PC-9 (cell line): ENCODE measurements around the gene RSF1. TPM values are rescaled to one million over a fixed set of nuclear protein-coding genes. Genes with fewer than 3 reads are reported as not detected.
A peak's percentile ranks its signal among the peaks of the same experiment; 100 is the strongest.

Source experiments
- BruUV-seq: library from RNA; stranded (reverse); fragments of 400-500 nt; replicated peaks from 2 replicates; lab custom pipeline; 2021; lab: Mats Ljungman, UMichigan
- CTCF ChIA-PET: fragments of 300-600 bp; sonication (Branson Sonifier 250); formaldehyde crosslinking; loops from one replicate; lab custom pipeline; 2022; ENCODE audit warnings: antibody characterized with exemption; lab: Charles Lee
- POLR2A ChIA-PET: fragments of 300-600 bp; sonication (Branson Sonifier 250); formaldehyde crosslinking; loops from one replicate; lab custom pipeline; 2022; ENCODE audit warnings: antibody characterized with exemption; ENCODE audit not compliant: unreplicated experiment; lab: Charles Lee
- DNase-seq, 2 experiments: peaks; one replicate each; pipeline versions ENCODE4 v3.0.0 to v3.0.0-alpha.2; 2015 to 2022; ENCODE audit warnings: mixed read lengths in 1 of 2
- H2AFZ ChIP-seq: fragments of 200-600 bp; sonication (generic); 2 replicates; pipeline ENCODE4 v1.8.1; 2017; ENCODE audit warnings: antibody characterized with exemption
- H3F3A ChIP-seq: fragments of 200-600 bp; sonication (generic); 2 replicates; pipeline ENCODE4 v1.8.1; 2017; ENCODE audit warnings: antibody characterized with exemption, mild to moderate bottlenecking, low read depth; ENCODE audit not compliant: insufficient read depth
- H3K27ac ChIP-seq: fragments of 200-600 bp; sonication (generic); 2 replicates; pipeline ENCODE4 v1.6.1; 2016; ENCODE audit warnings: mixed run types
- H3K27me3 ChIP-seq: fragments of 200-600 bp; sonication (generic); 2 replicates; pipeline ENCODE4 v1.6.1; 2016; ENCODE audit warnings: low read depth, mixed run types; ENCODE audit not compliant: insufficient read depth
- H3K36me3 ChIP-seq: fragments of 200-600 bp; sonication (generic); 2 replicates; pipeline ENCODE4 v1.6.1; 2016; ENCODE audit warnings: low read depth, mixed run types
- H3K4me1 ChIP-seq: fragments of 200-600 bp; sonication (generic); replicated peaks from 2 replicates; pipeline ENCODE4 v1.6.1; 2016; ENCODE audit warnings: mixed run types; ENCODE audit not compliant: insufficient read depth
- H3K4me2 ChIP-seq: fragments of 200-600 bp; sonication (generic); 2 replicates; pipeline ENCODE4 v1.6.1; 2017; ENCODE audit warnings: mixed run types
- H3K4me3 ChIP-seq: fragments of 200-600 bp; sonication (generic); 2 replicates; pipeline ENCODE4 v1.6.1; 2016; ENCODE audit warnings: mixed run types
- H3K79me2 ChIP-seq: fragments of 200-600 bp; sonication (generic); 2 replicates; pipeline ENCODE4 v1.6.1; 2017; ENCODE audit warnings: low read depth, mixed run types
- H3K9me2 ChIP-seq: fragments of 200-600 bp; sonication (generic); 2 replicates; pipeline ENCODE4 v1.8.1; 2017; ENCODE audit warnings: mild to moderate bottlenecking; ENCODE audit not compliant: insufficient read depth
- H3K9me3 ChIP-seq: fragments of 200-600 bp; sonication (generic); 2 replicates; pipeline ENCODE4 v1.8.1; 2016; ENCODE audit warnings: low read depth; ENCODE audit not compliant: insufficient read depth
- H4K20me1 ChIP-seq: fragments of 200-600 bp; sonication (generic); 2 replicates; pipeline ENCODE4 v1.8.1; 2017; ENCODE audit not compliant: insufficient read depth
- CTCF ChIP-seq: fragments of 200-600 bp; sonication (generic); conservative IDR thresholded peaks from 2 replicates; pipeline ENCODE4 v1.6.1; 2017; ENCODE audit warnings: mixed run types, antibody characterized with exemption, mild to moderate bottlenecking, moderate library complexity
- EZH2 ChIP-seq: fragments of 200-600 bp; sonication (generic); IDR thresholded peaks from 2 replicates; pipeline ENCODE4 v1.8.0; 2017; ENCODE audit warnings: antibody characterized with exemption, low read depth
- intact Hi-C: fragments of 100-400 bp; cut with micrococcal nuclease; formaldehyde crosslinking; loops from one replicate; pipeline ENCODE4 v1.10.0; 2022; ENCODE audit not compliant: unreplicated experiment
- total RNA-seq: library from RNA; stranded (reverse); gene quantifications from 2 replicates; pipeline ENCODE4 v1.2.3, GENCODE V29; 2021

Gene RSF1
- total RNA-seq, 1 experiment from 2014 or later, result 110 TPM

GRCh38 chr11:77656362-77656761, 164.2 kb downstream of the RSF1 start:
- Histone ChIP-seq H3K79me2 (no peaks in the 10 kb centered on the region), H3K36me3 (no peaks in the 10 kb centered on the region), H3F3A (peaks cover 10% of the 10 kb centered on the region; the same call in 1 of the 2 replicates), H3K4me2 (no peak overlapping the region), H3K9me2 (no peaks in the 10 kb centered on the region), H4K20me1 (no peaks in the 10 kb centered on the region), H3K27me3 (no peaks in the 10 kb centered on the region), H3K9me3 (no peaks in the 10 kb centered on the region), H3K27ac (no peak overlapping the region), H2AFZ (no peak overlapping the region), H3K4me3 (no peak overlapping the region), H3K4me1 (no peaks in the 10 kb centered on the region)
- BruUV-seq, result no TSS peak
- intact Hi-C loops, result no loop called here
- TF ChIP-seq CTCF (no peak), EZH2 (no peak)
- DNase-seq, result no peak
- CTCF ChIA-PET, result no interaction called here
- POLR2A ChIA-PET, result no interaction called here

- POLR2A ChIA-PET, result interaction anchor here (0.6 kb wide), 2 partner anchors 885 to 1477 kb away, joined by 3 to 5 read pairs; no protein-coding TSS in a partner anchor
These were observed 165.6 kb downstream of the RSF1 start for GRCh38 chr11:77654770-77655434.

GRCh38 chr11:77650123-77650522, 170.4 kb downstream of the RSF1 start:
- H3F3A ChIP-seq, result no peaks in the 10 kb centered on the region
- H3K27ac ChIP-seq, result no peak overlapping the region
- H2AFZ ChIP-seq, result no peak overlapping the region
- H3K4me3 ChIP-seq, result no peak overlapping the region
- TF ChIP-seq EZH2 (no peak), CTCF (no peak)
- no TSS peak for BruUV-seq
- ChIA-PET POLR2A (interaction anchor here (0.6 kb wide), 1 partner anchor 139 kb away, joined by 3 read pairs; no protein-coding TSS in a partner anchor), CTCF (no interaction called here)
- no peaks in the 10 kb centered on the region for H3K79me2 ChIP-seq
- no peak for DNase-seq
- no peaks in the 10 kb centered on the region for H3K27me3 ChIP-seq
- intact Hi-C loops, result no loop called here
- H3K4me1 ChIP-seq, result no peaks in the 10 kb centered on the region
- H3K4me2 ChIP-seq, result no peak overlapping the region
- no peaks in the 10 kb centered on the region for H4K20me1 ChIP-seq
- no peaks in the 10 kb centered on the region for H3K9me2 ChIP-seq
- no peaks in the 10 kb centered on the region for H3K9me3 ChIP-seq
- no peaks in the 10 kb centered on the region for H3K36me3 ChIP-seq

More at GRCh38 chr11:77654770-77655434, 165.6 kb downstream of the RSF1 start:
- H3K4me2 ChIP-seq, result no peak overlapping the region
- intact Hi-C loops, result no loop called here
- no peak overlapping the region for H2AFZ ChIP-seq
- H3K79me2 ChIP-seq, result no peaks in the 10 kb centered on the region
- H3K4me1 ChIP-seq, result no peaks in the 10 kb centered on the region
- H3F3A ChIP-seq, result peaks cover 5% of the 10 kb centered on the region; the same call in 1 of the 2 replicates
- no peak for TF ChIP-seq EZH2
- no peak for TF ChIP-seq CTCF
- CTCF ChIA-PET, result interaction anchor here (0.7 kb wide), 1 partner anchor 186 kb away, joined by 3 read pairs; no protein-coding TSS in a partner anchor
- no peaks in the 10 kb centered on the region for H3K27me3 ChIP-seq
- DNase-seq, result peak; percentile 12 to 60
- H3K27ac ChIP-seq, result no peak overlapping the region
- H3K9me2 ChIP-seq, result no peaks in the 10 kb centered on the region
- no peaks in the 10 kb centered on the region for H3K36me3 ChIP-seq
- H3K9me3 ChIP-seq, result no peaks in the 10 kb centered on the region
- H3K4me3 ChIP-seq, result no peak overlapping the region
- no peaks in the 10 kb centered on the region for H4K20me1 ChIP-seq
- no TSS peak for BruUV-seq
